C4-2B (cell line): ENCODE results near the gene STAB2.

ENCODE experiments used
- H3K27ac ChIP-seq: fragments of 450-650 bp; 2 replicates; pipeline ENCODE4 v1.5.1; 2017
- CTCF ChIP-seq: fragments of 450-650 bp; conservative IDR thresholded peaks from 2 replicates; pipeline ENCODE4 v1.5.1; 2017; ENCODE audit warnings: mild to moderate bottlenecking
- ZFX ChIP-seq: fragments of 450-650 bp; IDR thresholded peaks from 2 replicates; pipeline ENCODE4 v1.6.1; 2017

Gene STAB2

GRCh38 chr12:103768467-103769123 lies 181.5 kb downstream of the STAB2 start:
- H3K27ac ChIP-seq = no peak overlapping the region
- TF ChIP-seq ZFX (no peak), CTCF (no peak)

GRCh38 chr12:103769240-103769945 lies 182.3 kb downstream of the STAB2 start:
- no peak overlapping the region for H3K27ac ChIP-seq
- no peak for TF ChIP-seq CTCF
- TF ChIP-seq ZFX = no peak

- TF ChIP-seq CTCF (peak; percentile 47), ZFX (no peak)
- H3K27ac ChIP-seq = no peak overlapping the region
These were observed 184.4 kb downstream of the STAB2 start for GRCh38 chr12:103771466-103771865.

GRCh38 chr12:103772367-103773108 lies 185.5 kb downstream of the STAB2 start:
- no peak overlapping the region for H3K27ac ChIP-seq
- TF ChIP-seq ZFX (no peak), CTCF (no peak)

GRCh38 chr12:103773109-103773910 lies 186.2 kb downstream of the STAB2 start:
- TF ChIP-seq CTCF (no peak), ZFX (no peak)
- H3K27ac ChIP-seq = no peak overlapping the region

GRCh38 chr12:103774977-103775560 lies 188.0 kb downstream of the STAB2 start:
- H3K27ac ChIP-seq = no peak overlapping the region
- TF ChIP-seq ZFX = no peak
- TF ChIP-seq CTCF = no peak
